Astrocyte (in vitro differentiated cells and primary cell): ENCODE results near the gene ADAM33. TPM values are rescaled to one million over a fixed set of nuclear protein-coding genes. Genes with fewer than 3 reads are reported as not detected.

Source experiments
- DNase-seq: peaks from one replicate; pipeline ENCODE4 v3.0.0-alpha.2; 2010; ENCODE audit warnings: low read depth
- FAIRE-seq: peaks from 2 replicates; lab custom pipeline; 2011; peaks lifted over from hg19 to GRCh38; lab: Jason Lieb, UNC
- H2AFZ ChIP-seq: 2 replicates; pipeline ENCODE4 v1.6.0; 2012; ENCODE audit warnings: low read depth, low read length, inconsistent platforms
- H3K27ac ChIP-seq: 2 replicates; pipeline ENCODE4 v1.5.1; 2011; ENCODE audit warnings: low read depth, low read length, inconsistent platforms
- H3K27me3 ChIP-seq: 2 replicates; pipeline ENCODE4 v1.6.0; 2011; ENCODE audit warnings: low read length, inconsistent platforms; ENCODE audit not compliant: insufficient read depth
- H3K36me3 ChIP-seq: 2 replicates; pipeline ENCODE4 v1.5.1; 2011; ENCODE audit warnings: low read length, inconsistent platforms; ENCODE audit not compliant: insufficient read depth
- H3K4me1 ChIP-seq: 2 replicates; pipeline ENCODE4 v1.5.1; 2011; ENCODE audit warnings: low read length, inconsistent platforms; ENCODE audit not compliant: insufficient read depth
- H3K4me2 ChIP-seq: 2 replicates; pipeline ENCODE4 v1.6.0; 2012; ENCODE audit warnings: low read length, inconsistent platforms
- H3K4me3 ChIP-seq: 2 replicates; pipeline ENCODE4 v1.5.1; 2011; ENCODE audit warnings: low read depth, mild to moderate bottlenecking, low read length, inconsistent platforms; ENCODE audit not compliant: insufficient read depth
- H3K79me2 ChIP-seq: 2 replicates; pipeline ENCODE4 v1.6.0; 2012; ENCODE audit warnings: mild to moderate bottlenecking, low read length, inconsistent platforms; ENCODE audit not compliant: insufficient read depth
- H3K9ac ChIP-seq: 2 replicates; pipeline ENCODE4 v1.6.0; 2012; ENCODE audit warnings: mild to moderate bottlenecking, low read length, inconsistent platforms
- H3K9me3 ChIP-seq: 2 replicates; pipeline ENCODE4 v1.5.1; 2012; ENCODE audit warnings: low read depth, mild to moderate bottlenecking, low read length, inconsistent platforms; ENCODE audit not compliant: insufficient read depth
- H4K20me1 ChIP-seq: 2 replicates; pipeline ENCODE4 v1.6.0; 2012; ENCODE audit warnings: low read length, inconsistent platforms; ENCODE audit not compliant: insufficient read depth
- H3K27ac Mint-ChIP-seq: one replicate; pipeline ENCODE4 v1.8.0; 2021; ENCODE audit warnings: mild to moderate bottlenecking, mixed read lengths; ENCODE audit not compliant: unreplicated experiment
- H3K27me3 Mint-ChIP-seq: one replicate; pipeline ENCODE4 v1.8.0; 2021; ENCODE audit warnings: low read depth, mixed read lengths; ENCODE audit not compliant: unreplicated experiment
- H3K36me3 Mint-ChIP-seq: one replicate; pipeline ENCODE4 v1.8.0; 2021; ENCODE audit warnings: low read depth, mixed read lengths; ENCODE audit not compliant: unreplicated experiment
- H3K4me1 Mint-ChIP-seq: one replicate; pipeline ENCODE4 v1.8.0; 2021; ENCODE audit warnings: low read depth, mixed read lengths; ENCODE audit not compliant: unreplicated experiment
- H3K4me3 Mint-ChIP-seq: one replicate; pipeline ENCODE4 v1.8.0; 2021; ENCODE audit warnings: mild to moderate bottlenecking, moderate library complexity, mixed read lengths; ENCODE audit not compliant: unreplicated experiment
- H3K9me3 Mint-ChIP-seq: one replicate; pipeline ENCODE4 v1.8.0; 2021; ENCODE audit warnings: mild to moderate bottlenecking, mixed read lengths; ENCODE audit not compliant: unreplicated experiment
- EZH2 ChIP-seq: IDR thresholded peaks from 2 replicates; pipeline ENCODE4 v1.6.1; 2012; ENCODE audit warnings: mild to moderate bottlenecking, low read length, inconsistent platforms; ENCODE audit not compliant: insufficient read depth
- total RNA-seq: library from RNA; stranded (reverse); gene quantifications from 2 replicates; pipeline ENCODE4 v1.2.1, GENCODE V29; 2021
- TF ChIP-seq, protein P1 (sequence below): IDR thresholded peaks from 2 replicates; pipeline ENCODE4 v1.5.1; 2011; ENCODE audit warnings: low read depth, mild to moderate bottlenecking, inconsistent platforms, low read length, moderate library complexity; ENCODE audit not compliant: insufficient read depth

Gene ADAM33
- total RNA-seq, 1 donor from 2014 or later, result 3.0 TPM

DNA sequence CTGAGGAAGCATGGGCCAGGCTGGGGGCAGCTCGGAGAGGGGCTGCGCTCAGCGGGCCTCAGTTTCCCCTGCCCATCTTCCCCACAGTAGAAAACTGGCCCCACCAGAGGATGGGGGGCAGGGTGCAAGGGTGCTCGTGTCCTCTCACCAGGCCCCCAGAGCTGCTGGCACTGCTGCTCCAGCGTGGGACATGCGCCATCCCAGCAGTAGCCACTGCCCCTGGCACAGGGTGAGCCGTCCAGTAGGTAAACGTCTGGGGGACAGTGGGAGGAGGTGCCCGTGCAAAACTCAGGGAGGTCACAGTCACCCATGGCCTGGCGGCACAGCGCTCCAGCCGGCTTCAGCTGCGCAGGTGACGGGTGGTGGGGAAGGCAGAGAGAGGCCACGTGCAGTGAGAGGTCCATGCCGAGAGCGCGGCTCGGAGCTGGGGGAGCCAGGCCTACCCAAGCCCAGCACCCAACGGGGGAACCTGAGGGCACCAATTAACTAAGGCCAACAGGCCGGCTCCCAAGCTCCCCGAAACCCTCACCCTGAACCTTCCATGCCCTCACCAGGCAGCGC, 9.7 kb downstream of the ADAM33 start:
- H3K27ac Mint-ChIP-seq, result no peak overlapping the region

DNA sequence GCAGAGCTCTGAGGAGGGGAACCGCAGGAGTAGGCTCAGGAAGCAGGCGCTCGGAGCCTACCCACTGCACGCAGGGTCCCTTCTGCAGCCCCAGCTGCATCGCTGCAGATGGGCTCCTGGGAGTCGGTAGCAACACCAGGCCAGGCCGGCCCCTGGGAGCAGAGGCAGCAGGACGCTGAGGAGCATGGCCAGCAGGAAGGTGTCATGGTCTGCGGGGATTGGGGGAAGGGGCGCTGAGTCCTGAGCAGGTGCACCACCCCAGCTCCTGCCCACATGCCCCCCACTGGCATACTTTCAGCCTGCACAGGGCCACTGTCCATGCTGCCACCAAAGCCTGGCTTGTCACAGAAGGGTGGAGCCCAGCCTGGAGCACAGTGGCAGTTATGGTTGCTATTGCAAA, 10.9 kb downstream of the ADAM33 start:
- no peak for TF ChIP-seq EZH2
- TF ChIP-seq, protein P1, sequence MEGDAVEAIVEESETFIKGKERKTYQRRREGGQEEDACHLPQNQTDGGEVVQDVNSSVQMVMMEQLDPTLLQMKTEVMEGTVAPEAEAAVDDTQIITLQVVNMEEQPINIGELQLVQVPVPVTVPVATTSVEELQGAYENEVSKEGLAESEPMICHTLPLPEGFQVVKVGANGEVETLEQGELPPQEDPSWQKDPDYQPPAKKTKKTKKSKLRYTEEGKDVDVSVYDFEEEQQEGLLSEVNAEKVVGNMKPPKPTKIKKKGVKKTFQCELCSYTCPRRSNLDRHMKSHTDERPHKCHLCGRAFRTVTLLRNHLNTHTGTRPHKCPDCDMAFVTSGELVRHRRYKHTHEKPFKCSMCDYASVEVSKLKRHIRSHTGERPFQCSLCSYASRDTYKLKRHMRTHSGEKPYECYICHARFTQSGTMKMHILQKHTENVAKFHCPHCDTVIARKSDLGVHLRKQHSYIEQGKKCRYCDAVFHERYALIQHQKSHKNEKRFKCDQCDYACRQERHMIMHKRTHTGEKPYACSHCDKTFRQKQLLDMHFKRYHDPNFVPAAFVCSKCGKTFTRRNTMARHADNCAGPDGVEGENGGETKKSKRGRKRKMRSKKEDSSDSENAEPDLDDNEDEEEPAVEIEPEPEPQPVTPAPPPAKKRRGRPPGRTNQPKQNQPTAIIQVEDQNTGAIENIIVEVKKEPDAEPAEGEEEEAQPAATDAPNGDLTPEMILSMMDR, result no peak
- H3K9me3 ChIP-seq, result no peaks in the 10 kb centered on the region
- Mint-ChIP-seq H3K27me3 (peaks cover 43% of the 10 kb centered on the region), H3K36me3 (no peaks in the 10 kb centered on the region), H3K4me3 (no peak overlapping the region), H3K27ac (no peak overlapping the region), H3K4me1 (peaks cover 9% of the 10 kb centered on the region), H3K9me3 (no peaks in the 10 kb centered on the region)
- H3K36me3 ChIP-seq, result no peaks in the 10 kb centered on the region
- no peak overlapping the region for H3K9ac ChIP-seq
- no peak overlapping the region for H3K4me2 ChIP-seq
- H3K27me3 ChIP-seq, result peaks cover 25% of the 10 kb centered on the region
- H3K4me1 ChIP-seq, result no peaks in the 10 kb centered on the region
- FAIRE-seq, result no peak
- H4K20me1 ChIP-seq, result no peaks in the 10 kb centered on the region
- H3K4me3 ChIP-seq, result no peak overlapping the region
- H3K79me2 ChIP-seq, result no peaks in the 10 kb centered on the region
- DNase-seq, result no peak
- no peak overlapping the region for H3K27ac ChIP-seq
- no peak overlapping the region for H2AFZ ChIP-seq

More for the DNA sequence above, 9.7 kb downstream of the ADAM33 start:
- H3K27me3 ChIP-seq, result peaks cover 27% of the 10 kb centered on the region
- H2AFZ ChIP-seq, result no peak overlapping the region
- H3K4me1 ChIP-seq, result peaks cover 4% of the 10 kb centered on the region
- H4K20me1 ChIP-seq, result no peaks in the 10 kb centered on the region
- no peak overlapping the region for H3K4me3 Mint-ChIP-seq
- no peak overlapping the region for H3K4me2 ChIP-seq
- peaks cover 9% of the 10 kb centered on the region for H3K4me1 Mint-ChIP-seq
- no peaks in the 10 kb centered on the region for H3K36me3 Mint-ChIP-seq
- no peak overlapping the region for H3K4me3 ChIP-seq
- DNase-seq (no peak), FAIRE-seq (no peak)
- H3K9ac ChIP-seq, result no peak overlapping the region
- H3K79me2 ChIP-seq, result no peaks in the 10 kb centered on the region
- no peak overlapping the region for H3K27ac ChIP-seq
- H3K9me3 Mint-ChIP-seq, result no peaks in the 10 kb centered on the region
- peaks cover 39% of the 10 kb centered on the region for H3K27me3 Mint-ChIP-seq
- no peaks in the 10 kb centered on the region for H3K36me3 ChIP-seq
- H3K9me3 ChIP-seq, result no peaks in the 10 kb centered on the region
- TF ChIP-seq EZH2, result no peak
- TF ChIP-seq, protein P1, result no peak

DNA sequence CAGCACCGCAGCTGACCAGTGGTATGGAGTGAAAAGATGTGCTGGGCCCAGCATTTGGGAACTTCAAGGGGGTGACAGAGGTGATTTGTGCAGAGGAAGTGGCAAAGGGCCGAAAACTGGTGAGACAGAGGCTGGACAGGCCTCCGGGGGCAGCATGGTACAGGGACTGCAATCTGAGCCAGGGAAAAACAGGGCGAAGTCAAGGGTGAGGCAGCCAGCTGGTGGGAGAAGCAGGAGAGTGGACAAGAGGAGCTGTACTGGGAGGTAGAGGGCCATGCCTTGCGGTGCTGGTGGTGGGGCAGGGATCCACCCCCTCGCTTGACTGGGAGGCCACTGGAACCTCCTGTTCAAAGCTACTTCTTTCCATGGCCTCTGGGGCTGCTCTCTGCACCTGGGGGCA, 11.3 kb downstream of the ADAM33 start:
- H3K4me3 Mint-ChIP-seq, result no peak overlapping the region
- TF ChIP-seq, protein P1, result no peak
- TF ChIP-seq EZH2, result no peak
- H4K20me1 ChIP-seq, result no peaks in the 10 kb centered on the region
- no peaks in the 10 kb centered on the region for H3K79me2 ChIP-seq
- H3K36me3 Mint-ChIP-seq, result no peaks in the 10 kb centered on the region
- DNase-seq, result no peak
- no peaks in the 10 kb centered on the region for H3K36me3 ChIP-seq
- H3K4me1 ChIP-seq, result no peaks in the 10 kb centered on the region
- H3K9me3 ChIP-seq, result no peaks in the 10 kb centered on the region
- no peak overlapping the region for H3K4me3 ChIP-seq
- peaks cover 41% of the 10 kb centered on the region for H3K27me3 Mint-ChIP-seq
- no peaks in the 10 kb centered on the region for H3K9me3 Mint-ChIP-seq
- no peak for FAIRE-seq
- no peak overlapping the region for H3K27ac Mint-ChIP-seq
- no peak overlapping the region for H3K27ac ChIP-seq
- H3K27me3 ChIP-seq, result peaks cover 20% of the 10 kb centered on the region
- no peak overlapping the region for H3K9ac ChIP-seq
- H3K4me2 ChIP-seq, result no peak overlapping the region
- H2AFZ ChIP-seq, result no peak overlapping the region
- H3K4me1 Mint-ChIP-seq, result peaks cover 9% of the 10 kb centered on the region
